ENCODE measurements around the gene DHRS3.

- TF ChIP-seq ZNF274 (IDR thresholded peaks at IDR 0.05; ENCODE audit: low read depth, low read length) (no peak), SUZ12 (IDR thresholded peaks at IDR 0.05; ENCODE audit: extremely low read depth, insufficient read depth, insufficient read length) (no peak), YY1 (IDR thresholded peaks at IDR 0.05; ENCODE audit: insufficient read depth, insufficient read length) (no peak)
Observed at GRCh38 chr1:12629511-12629956, 11.5 kb upstream of the DHRS3 start.
